Astrocyte (in vitro differentiated cells and primary cell): Measurements from ENCODE around the gene FA2H.
"Not testable (repeated sequence)": the region's sequence is repeated elsewhere in the genome, so short reads cannot be mapped to it uniquely, and the experiment has no call there.

Experiments
- EZH2 ChIP-seq: IDR thresholded peaks from 2 replicates; pipeline ENCODE4 v1.6.1; 2012; ENCODE audit warnings: mild to moderate bottlenecking, low read length, inconsistent platforms; ENCODE audit not compliant: insufficient read depth
- TF ChIP-seq, protein P1 (sequence below): IDR thresholded peaks from 2 replicates; pipeline ENCODE4 v1.5.1; 2011; ENCODE audit warnings: low read depth, mild to moderate bottlenecking, inconsistent platforms, low read length, moderate library complexity; ENCODE audit not compliant: insufficient read depth

DNA sequence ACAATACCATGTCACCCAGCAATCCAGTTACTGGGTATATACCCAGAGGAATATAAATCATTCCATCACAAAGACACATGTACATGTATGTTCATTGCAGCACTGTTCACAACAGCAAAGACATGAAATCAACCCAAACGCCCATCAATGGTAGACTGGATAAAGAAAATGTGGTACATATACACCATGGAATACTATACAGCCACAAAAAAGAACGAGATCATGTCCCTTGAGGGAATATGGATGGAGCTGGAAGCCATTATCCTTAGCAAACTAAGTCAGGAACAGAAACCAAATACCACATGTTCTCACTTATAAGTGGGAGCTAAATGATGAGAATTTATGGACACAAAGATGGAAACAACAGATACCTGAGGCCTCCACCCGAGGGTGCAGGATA, 10.4 kb downstream of the FA2H start:
- TF ChIP-seq, protein P1, sequence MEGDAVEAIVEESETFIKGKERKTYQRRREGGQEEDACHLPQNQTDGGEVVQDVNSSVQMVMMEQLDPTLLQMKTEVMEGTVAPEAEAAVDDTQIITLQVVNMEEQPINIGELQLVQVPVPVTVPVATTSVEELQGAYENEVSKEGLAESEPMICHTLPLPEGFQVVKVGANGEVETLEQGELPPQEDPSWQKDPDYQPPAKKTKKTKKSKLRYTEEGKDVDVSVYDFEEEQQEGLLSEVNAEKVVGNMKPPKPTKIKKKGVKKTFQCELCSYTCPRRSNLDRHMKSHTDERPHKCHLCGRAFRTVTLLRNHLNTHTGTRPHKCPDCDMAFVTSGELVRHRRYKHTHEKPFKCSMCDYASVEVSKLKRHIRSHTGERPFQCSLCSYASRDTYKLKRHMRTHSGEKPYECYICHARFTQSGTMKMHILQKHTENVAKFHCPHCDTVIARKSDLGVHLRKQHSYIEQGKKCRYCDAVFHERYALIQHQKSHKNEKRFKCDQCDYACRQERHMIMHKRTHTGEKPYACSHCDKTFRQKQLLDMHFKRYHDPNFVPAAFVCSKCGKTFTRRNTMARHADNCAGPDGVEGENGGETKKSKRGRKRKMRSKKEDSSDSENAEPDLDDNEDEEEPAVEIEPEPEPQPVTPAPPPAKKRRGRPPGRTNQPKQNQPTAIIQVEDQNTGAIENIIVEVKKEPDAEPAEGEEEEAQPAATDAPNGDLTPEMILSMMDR, result not testable (repeated sequence)
- TF ChIP-seq EZH2, result not testable (repeated sequence)
